H1 (cell line): ENCODE results near the gene PFDN1.

Experiments
- POLR2A ChIP-seq, 2 experiments: IDR thresholded peaks; 1 replicate in 1 of 2; 2 replicates in 1 of 2; pipeline ENCODE4 v1.6.1; 2011; ENCODE audit warnings: low read depth in 2 of 2, low read length in 2 of 2, mild to moderate bottlenecking in 2 of 2; ENCODE audit errors: control extremely low read depth in 1 of 2
- TF ChIP-seq, protein P1 (sequence below), 3 experiments: IDR thresholded peaks; 1 replicate in 2 of 3; 2 replicates in 1 of 3; pipeline versions ENCODE4 v1.5.1 to v1.6.1; 2011; ENCODE audit warnings: low read length in 3 of 3, mild to moderate bottlenecking in 3 of 3, inconsistent platforms in 2 of 3, low read depth in 1 of 3, moderate library complexity in 1 of 3; ENCODE audit not compliant: insufficient read depth in 1 of 3; ENCODE audit errors: control extremely low read depth in 1 of 3
- TF ChIP-seq, protein P2 (sequence below): IDR thresholded peaks from 2 replicates; pipeline ENCODE4 v1.6.1; 2011; ENCODE audit warnings: low read length, improper control_type of control experiment

DNA sequence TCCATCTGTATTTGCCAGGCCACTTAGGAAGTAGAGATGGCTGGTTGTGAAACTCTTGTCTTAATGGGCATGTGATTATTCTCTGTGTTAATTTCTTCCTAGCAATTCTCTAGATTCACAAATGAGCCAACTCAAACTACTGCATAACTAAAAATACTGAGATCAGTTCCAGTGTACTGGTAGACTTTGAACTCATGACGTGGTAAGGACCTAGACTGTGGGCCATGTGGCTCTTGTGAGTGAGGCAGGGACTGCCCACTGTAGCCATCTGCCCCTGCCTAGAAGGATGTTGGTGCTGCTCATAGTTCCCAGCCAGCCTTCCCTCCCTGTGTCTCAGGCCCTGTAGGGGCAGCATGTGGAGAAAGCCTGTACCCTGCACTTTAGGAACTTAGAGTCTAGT, 80.5 kb downstream of the PFDN1 start:
- TF ChIP-seq, protein P1, sequence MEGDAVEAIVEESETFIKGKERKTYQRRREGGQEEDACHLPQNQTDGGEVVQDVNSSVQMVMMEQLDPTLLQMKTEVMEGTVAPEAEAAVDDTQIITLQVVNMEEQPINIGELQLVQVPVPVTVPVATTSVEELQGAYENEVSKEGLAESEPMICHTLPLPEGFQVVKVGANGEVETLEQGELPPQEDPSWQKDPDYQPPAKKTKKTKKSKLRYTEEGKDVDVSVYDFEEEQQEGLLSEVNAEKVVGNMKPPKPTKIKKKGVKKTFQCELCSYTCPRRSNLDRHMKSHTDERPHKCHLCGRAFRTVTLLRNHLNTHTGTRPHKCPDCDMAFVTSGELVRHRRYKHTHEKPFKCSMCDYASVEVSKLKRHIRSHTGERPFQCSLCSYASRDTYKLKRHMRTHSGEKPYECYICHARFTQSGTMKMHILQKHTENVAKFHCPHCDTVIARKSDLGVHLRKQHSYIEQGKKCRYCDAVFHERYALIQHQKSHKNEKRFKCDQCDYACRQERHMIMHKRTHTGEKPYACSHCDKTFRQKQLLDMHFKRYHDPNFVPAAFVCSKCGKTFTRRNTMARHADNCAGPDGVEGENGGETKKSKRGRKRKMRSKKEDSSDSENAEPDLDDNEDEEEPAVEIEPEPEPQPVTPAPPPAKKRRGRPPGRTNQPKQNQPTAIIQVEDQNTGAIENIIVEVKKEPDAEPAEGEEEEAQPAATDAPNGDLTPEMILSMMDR (IDR thresholded peaks at IDR 0.05; ENCODE audit: control extremely low read depth in 1 of 3, insufficient read depth in 1 of 3, low read depth in 1 of 3, low read length in 3 of 3): no peak
- TF ChIP-seq, protein P2, sequence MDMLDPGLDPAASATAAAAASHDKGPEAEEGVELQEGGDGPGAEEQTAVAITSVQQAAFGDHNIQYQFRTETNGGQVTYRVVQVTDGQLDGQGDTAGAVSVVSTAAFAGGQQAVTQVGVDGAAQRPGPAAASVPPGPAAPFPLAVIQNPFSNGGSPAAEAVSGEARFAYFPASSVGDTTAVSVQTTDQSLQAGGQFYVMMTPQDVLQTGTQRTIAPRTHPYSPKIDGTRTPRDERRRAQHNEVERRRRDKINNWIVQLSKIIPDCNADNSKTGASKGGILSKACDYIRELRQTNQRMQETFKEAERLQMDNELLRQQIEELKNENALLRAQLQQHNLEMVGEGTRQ: no peak
- no peak for TF ChIP-seq POLR2A (IDR thresholded peaks at IDR 0.05; ENCODE audit: control extremely low read depth in 1 of 2, low read depth in 2 of 2, low read length in 2 of 2)
